GM12878 (cell line): Measurements from ENCODE around the gene ZBTB7B.

Source experiments
- CBX5 ChIP-seq: sonication (generic); IDR thresholded peaks from 2 replicates; pipeline ENCODE4 v1.6.1; 2016; ENCODE audit warnings: low read depth, moderate library complexity, mild to moderate bottlenecking, inconsistent platforms
- CHD2 ChIP-seq: IDR thresholded peaks from 2 replicates; pipeline ENCODE4 v1.6.1; 2011; ENCODE audit warnings: low read depth, low read length, improper control_type of control experiment, borderline replicate concordance
- EP300 ChIP-seq, 2 experiments: fragments of 150-350 bp in 1 of 2; IDR thresholded peaks; 2 replicates each; pipeline ENCODE4 v1.6.1; 2011 to 2012; ENCODE audit warnings: low read depth in 2 of 2, low read length in 2 of 2, borderline replicate concordance in 1 of 2, improper control_type of control experiment in 1 of 2, inconsistent platforms in 1 of 2; ENCODE audit not compliant: control insufficient read depth in 1 of 2
- ETV6 ChIP-seq, 2 experiments: fragments of 450-650 bp in 1 of 2; IDR thresholded peaks in 1 of 2; conservative IDR thresholded peaks in 1 of 2; 2 replicates each; pipeline ENCODE4 v1.6.1; 2014; ENCODE audit warnings: antibody characterized with exemption in 1 of 2, borderline replicate concordance in 1 of 2, low read depth in 1 of 2, mild to moderate bottlenecking in 1 of 2, moderate library complexity in 1 of 2
- EZH2 ChIP-seq: IDR thresholded peaks from 2 replicates; pipeline ENCODE4 v1.6.1; 2012; ENCODE audit warnings: low read depth, mild to moderate bottlenecking, control low read depth, inconsistent platforms, low read length, borderline replicate concordance; ENCODE audit not compliant: control insufficient read depth
- FOXK2 ChIP-seq: fragments of 450-650 bp; IDR thresholded peaks from 2 replicates; pipeline ENCODE4 v1.6.1; 2017; ENCODE audit warnings: mild to moderate bottlenecking, moderate library complexity
- HDAC2 ChIP-seq: fragments of 200-600 bp; sonication (generic); IDR thresholded peaks from 2 replicates; pipeline ENCODE4 v1.6.1; 2017
- MXI1 ChIP-seq: fragments of 150-350 bp; IDR thresholded peaks from 2 replicates; pipeline ENCODE4 v1.6.1; 2011; ENCODE audit warnings: low read depth, mild to moderate bottlenecking, inconsistent platforms, low read length, improper control_type of control experiment
- NR2C2 ChIP-seq: IDR thresholded peaks from 2 replicates; pipeline ENCODE4 v1.6.1; 2011; ENCODE audit warnings: borderline replicate concordance, low read depth; ENCODE audit not compliant: control insufficient read depth, insufficient read length
- SMAD1 ChIP-seq: fragments of 450-650 bp; IDR thresholded peaks from 2 replicates; pipeline ENCODE4 v1.6.1; 2018; ENCODE audit warnings: mild to moderate bottlenecking, low read depth; ENCODE audit not compliant: partially characterized antibody
- TF ChIP-seq, protein P1 (sequence below), 3 experiments: IDR thresholded peaks in 2 of 3; conservative IDR thresholded peaks in 1 of 3; 2 replicates each; pipeline ENCODE4 v1.5.1; 2011; ENCODE audit warnings: low read depth in 3 of 3, low read length in 3 of 3, mild to moderate bottlenecking in 3 of 3, control low read depth in 2 of 3, moderate library complexity in 2 of 3, inconsistent platforms in 1 of 3, mixed read lengths in 1 of 3; ENCODE audit not compliant: control insufficient read depth in 2 of 3, insufficient read depth in 1 of 3; ENCODE audit errors: extremely low read depth in 1 of 3
- TF ChIP-seq, protein P2 (sequence below): IDR thresholded peaks from 2 replicates; pipeline ENCODE4 v1.6.1; 2012; ENCODE audit warnings: low read depth, low read length, improper control_type of control experiment
- TF ChIP-seq, protein P3 (sequence below): fragments of 450-650 bp; IDR thresholded peaks from 2 replicates; pipeline ENCODE4 v1.6.1; 2017; ENCODE audit warnings: mild to moderate bottlenecking, moderate library complexity

DNA sequence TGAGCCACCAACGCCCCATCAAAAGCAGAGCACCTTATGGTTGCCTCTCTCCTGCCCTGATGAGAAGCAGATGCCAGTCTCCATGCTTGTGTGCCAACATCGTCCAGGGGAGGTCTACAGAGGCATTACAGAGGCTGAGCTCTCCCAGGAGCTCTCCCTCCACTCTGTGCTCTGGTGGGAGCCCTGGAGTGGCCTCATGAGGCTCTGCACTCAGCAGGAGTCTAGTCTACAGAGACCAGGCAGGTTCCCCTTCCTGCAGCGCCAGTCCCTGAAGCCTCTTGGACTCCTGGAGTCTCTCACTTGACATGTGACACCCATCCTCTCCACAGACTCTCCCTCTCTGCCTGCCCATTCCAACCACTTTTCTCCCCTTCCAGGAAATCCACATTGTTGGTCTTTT, 34.4 kb downstream of the ZBTB7B start:
- TF ChIP-seq, protein P1, sequence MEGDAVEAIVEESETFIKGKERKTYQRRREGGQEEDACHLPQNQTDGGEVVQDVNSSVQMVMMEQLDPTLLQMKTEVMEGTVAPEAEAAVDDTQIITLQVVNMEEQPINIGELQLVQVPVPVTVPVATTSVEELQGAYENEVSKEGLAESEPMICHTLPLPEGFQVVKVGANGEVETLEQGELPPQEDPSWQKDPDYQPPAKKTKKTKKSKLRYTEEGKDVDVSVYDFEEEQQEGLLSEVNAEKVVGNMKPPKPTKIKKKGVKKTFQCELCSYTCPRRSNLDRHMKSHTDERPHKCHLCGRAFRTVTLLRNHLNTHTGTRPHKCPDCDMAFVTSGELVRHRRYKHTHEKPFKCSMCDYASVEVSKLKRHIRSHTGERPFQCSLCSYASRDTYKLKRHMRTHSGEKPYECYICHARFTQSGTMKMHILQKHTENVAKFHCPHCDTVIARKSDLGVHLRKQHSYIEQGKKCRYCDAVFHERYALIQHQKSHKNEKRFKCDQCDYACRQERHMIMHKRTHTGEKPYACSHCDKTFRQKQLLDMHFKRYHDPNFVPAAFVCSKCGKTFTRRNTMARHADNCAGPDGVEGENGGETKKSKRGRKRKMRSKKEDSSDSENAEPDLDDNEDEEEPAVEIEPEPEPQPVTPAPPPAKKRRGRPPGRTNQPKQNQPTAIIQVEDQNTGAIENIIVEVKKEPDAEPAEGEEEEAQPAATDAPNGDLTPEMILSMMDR (IDR thresholded peaks at IDR 0.05 in 2 of 3, conservative IDR thresholded peaks at IDR 0.05 in 1 of 3; ENCODE audit: control insufficient read depth in 2 of 3, extremely low read depth in 1 of 3, insufficient read depth in 1 of 3, low read depth in 3 of 3, low read length in 3 of 3), result no peak
- TF ChIP-seq MXI1, result no peak
- no peak for TF ChIP-seq NR2C2
- no peak for TF ChIP-seq HDAC2
- no peak for TF ChIP-seq ETV6 (conservative IDR thresholded peaks at IDR 0.05 in 1 of 2, IDR thresholded peaks at IDR 0.05 in 1 of 2; ENCODE audit: borderline replicate concordance in 1 of 2, low read depth in 1 of 2)
- TF ChIP-seq, protein P2, sequence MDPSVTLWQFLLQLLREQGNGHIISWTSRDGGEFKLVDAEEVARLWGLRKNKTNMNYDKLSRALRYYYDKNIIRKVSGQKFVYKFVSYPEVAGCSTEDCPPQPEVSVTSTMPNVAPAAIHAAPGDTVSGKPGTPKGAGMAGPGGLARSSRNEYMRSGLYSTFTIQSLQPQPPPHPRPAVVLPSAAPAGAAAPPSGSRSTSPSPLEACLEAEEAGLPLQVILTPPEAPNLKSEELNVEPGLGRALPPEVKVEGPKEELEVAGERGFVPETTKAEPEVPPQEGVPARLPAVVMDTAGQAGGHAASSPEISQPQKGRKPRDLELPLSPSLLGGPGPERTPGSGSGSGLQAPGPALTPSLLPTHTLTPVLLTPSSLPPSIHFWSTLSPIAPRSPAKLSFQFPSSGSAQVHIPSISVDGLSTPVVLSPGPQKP, result no peak
- no peak for TF ChIP-seq CHD2
- TF ChIP-seq EP300 (IDR thresholded peaks at IDR 0.05; ENCODE audit: borderline replicate concordance in 1 of 2, control insufficient read depth in 1 of 2, low read depth in 2 of 2, low read length in 2 of 2), result no peak
- TF ChIP-seq, protein P3, sequence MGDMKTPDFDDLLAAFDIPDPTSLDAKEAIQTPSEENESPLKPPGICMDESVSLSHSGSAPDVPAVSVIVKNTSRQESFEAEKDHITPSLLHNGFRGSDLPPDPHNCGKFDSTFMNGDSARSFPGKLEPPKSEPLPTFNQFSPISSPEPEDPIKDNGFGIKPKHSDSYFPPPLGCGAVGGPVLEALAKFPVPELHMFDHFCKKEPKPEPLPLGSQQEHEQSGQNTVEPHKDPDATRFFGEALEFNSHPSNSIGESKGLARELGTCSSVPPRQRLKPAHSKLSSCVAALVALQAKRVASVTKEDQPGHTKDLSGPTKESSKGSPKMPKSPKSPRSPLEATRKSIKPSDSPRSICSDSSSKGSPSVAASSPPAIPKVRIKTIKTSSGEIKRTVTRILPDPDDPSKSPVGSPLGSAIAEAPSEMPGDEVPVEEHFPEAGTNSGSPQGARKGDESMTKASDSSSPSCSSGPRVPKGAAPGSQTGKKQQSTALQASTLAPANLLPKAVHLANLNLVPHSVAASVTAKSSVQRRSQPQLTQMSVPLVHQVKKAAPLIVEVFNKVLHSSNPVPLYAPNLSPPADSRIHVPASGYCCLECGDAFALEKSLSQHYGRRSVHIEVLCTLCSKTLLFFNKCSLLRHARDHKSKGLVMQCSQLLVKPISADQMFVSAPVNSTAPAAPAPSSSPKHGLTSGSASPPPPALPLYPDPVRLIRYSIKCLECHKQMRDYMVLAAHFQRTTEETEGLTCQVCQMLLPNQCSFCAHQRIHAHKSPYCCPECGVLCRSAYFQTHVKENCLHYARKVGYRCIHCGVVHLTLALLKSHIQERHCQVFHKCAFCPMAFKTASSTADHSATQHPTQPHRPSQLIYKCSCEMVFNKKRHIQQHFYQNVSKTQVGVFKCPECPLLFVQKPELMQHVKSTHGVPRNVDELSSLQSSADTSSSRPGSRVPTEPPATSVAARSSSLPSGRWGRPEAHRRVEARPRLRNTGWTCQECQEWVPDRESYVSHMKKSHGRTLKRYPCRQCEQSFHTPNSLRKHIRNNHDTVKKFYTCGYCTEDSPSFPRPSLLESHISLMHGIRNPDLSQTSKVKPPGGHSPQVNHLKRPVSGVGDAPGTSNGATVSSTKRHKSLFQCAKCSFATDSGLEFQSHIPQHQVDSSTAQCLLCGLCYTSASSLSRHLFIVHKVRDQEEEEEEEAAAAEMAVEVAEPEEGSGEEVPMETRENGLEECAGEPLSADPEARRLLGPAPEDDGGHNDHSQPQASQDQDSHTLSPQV, result no peak
- TF ChIP-seq SMAD1, result no peak
- TF ChIP-seq FOXK2, result no peak
- no peak for TF ChIP-seq CBX5
- no peak for TF ChIP-seq EZH2
